ENCODE measurements around the gene VSTM2L. TPM values are rescaled to one million over a fixed set of nuclear protein-coding genes. Genes with fewer than 3 reads are reported as not detected.

VSTM2L gene
- total RNA-seq, 1 donor: 1.4 TPM

- no peak overlapping the region for H3K4me3 ChIP-seq (ENCODE audit: low read depth, low read length)
- no peak for TF ChIP-seq CTCF (IDR thresholded peaks at IDR 0.05; ENCODE audit: insufficient read depth, low read length)
- no peak for DNase-seq (ENCODE audit: low read depth)
These were observed 4.4 kb downstream of the VSTM2L start for GRCh38 chr20:37907330-37907676.

DNA sequence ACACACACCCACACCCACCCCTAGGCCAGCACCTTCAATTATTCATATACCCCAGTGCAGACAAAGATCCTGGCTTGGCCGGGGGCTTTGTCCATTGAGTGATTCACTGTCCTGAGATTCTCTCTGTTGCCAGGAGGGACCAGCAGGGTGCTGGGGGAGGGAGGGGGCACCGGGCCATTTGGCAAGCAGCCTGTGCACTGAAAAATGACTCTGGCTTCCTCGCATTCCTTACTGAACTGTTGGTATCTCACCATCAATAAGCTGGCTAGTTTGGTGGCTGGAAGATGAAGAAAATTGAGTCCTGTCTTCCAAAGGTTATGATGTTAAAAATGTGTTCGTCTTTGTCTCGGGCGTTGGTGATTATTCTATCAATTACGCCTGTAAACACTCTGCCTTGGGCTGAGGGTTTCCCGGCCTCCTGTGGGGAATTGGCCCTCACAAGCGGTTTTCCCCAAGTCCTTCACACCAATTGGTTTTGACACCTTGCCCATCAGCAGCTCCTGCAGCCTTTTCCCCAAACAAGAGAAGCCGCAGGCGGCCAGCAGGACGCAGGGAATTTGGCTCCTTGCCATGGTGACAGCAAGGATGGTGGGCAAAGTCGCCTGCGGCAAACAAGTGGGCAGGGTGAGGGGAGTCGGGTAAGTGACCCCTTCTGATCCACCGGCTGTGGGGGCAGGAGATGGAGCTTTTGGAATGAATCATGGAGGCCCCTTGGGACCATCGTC is 4.9 kb downstream of the VSTM2L start:
- H3K4me3 ChIP-seq (ENCODE audit: low read depth, low read length): no peak overlapping the region
- peak; percentile 78 for DNase-seq (ENCODE audit: low read depth)
- TF ChIP-seq CTCF (IDR thresholded peaks at IDR 0.05; ENCODE audit: insufficient read depth, low read length): no peak

- TF ChIP-seq CTCF (IDR thresholded peaks at IDR 0.05; ENCODE audit: insufficient read depth, low read length): no peak
- DNase-seq (ENCODE audit: low read depth): no peak
- no peak overlapping the region for H3K4me3 ChIP-seq (ENCODE audit: low read depth, low read length)
These were observed 8.3 kb downstream of the VSTM2L start for GRCh38 chr20:37911261-37911660.

- H3K4me3 ChIP-seq (ENCODE audit: low read depth, low read length): no peak overlapping the region
- peak; percentile 69 for DNase-seq (ENCODE audit: low read depth)
- TF ChIP-seq CTCF (IDR thresholded peaks at IDR 0.05; ENCODE audit: insufficient read depth, low read length): no peak
These were observed 8.9 kb downstream of the VSTM2L start for GRCh38 chr20:37911838-37912281.

DNA sequence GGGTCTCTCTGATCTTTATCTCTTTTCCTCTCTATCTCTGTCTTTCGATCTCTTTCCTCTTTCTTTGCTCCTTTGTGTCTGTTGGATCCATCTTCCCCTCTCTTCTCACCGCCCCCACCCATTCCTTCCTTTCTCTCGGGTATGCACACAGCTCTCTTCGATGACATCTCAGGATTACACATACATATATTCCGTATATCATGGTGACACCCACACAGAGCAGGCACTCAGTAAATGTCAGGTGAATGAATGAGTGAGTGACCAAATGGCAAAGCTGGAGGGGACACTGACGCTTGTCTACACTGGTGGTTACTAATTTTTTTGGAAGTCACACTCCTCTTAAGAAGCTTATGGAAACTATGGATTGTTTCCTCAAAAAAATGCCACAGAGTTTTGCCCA is 9.9 kb downstream of the VSTM2L start:
- DNase-seq (ENCODE audit: low read depth): no peak
- no peak overlapping the region for H3K4me3 ChIP-seq (ENCODE audit: low read depth, low read length)
- no peak for TF ChIP-seq CTCF (IDR thresholded peaks at IDR 0.05; ENCODE audit: insufficient read depth, low read length)

DNA sequence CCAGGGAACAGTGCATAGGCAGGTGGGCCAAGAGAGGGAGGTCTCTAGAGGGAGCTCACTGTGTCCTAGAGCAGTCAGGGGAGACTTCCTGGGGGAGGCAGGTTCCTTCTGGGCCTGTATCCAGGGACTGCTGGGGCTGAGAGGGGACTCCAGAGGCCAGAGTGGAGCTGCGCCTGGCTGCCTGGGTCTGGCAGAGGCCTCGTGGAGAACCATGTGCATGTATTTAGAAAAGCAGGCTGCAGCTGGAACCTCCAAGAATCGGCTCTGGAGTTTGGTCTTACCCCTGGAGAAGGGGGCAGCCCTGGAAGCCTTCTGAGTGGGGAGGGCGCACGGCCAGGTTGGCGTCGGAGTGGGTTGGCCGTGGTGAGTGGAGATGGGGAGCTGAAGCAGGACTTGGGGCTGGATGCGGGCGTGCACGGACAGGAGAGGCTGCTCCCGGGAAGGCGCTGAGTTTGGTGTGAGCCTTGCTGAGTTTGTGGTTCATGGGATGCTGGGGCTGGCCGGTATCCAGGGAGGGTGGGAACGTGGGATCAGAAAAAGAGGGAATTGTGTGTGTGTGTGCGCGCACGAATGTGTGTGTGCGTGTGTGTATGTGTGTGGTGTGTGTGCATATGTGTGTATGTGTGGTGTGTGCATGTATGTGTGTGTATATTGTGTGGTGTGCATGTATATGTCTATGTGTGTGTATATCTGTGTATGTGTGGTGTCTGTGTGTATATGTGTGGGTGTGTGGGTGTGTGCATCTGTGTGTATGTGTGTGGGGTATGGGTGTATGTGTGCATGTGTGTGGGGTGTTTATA is 10.8 kb downstream of the VSTM2L start:
- DNase-seq (ENCODE audit: low read depth): no peak
- no peak overlapping the region for H3K4me3 ChIP-seq (ENCODE audit: low read depth, low read length)
- no peak for TF ChIP-seq CTCF (IDR thresholded peaks at IDR 0.05; ENCODE audit: insufficient read depth, low read length)
